ENCODE measurements around the gene CRK. TPM values are rescaled to one million over a fixed set of nuclear protein-coding genes. Genes with fewer than 3 reads are reported as not detected.
A peak's percentile ranks its signal among the peaks of the same experiment; 100 is the strongest.

Gene CRK
- total and polyA plus RNA-seq, 10 of the 15 experiments (the other 5 are each of a cell fraction or from before 2014, with no cell fraction given), result 11.1 to 23.8 (median 20.5) TPM

GRCh38 chr17:1455291-1455796, 688 bp downstream of the CRK start (continued):
- TF ChIP-seq PKNOX1 (IDR thresholded peaks at IDR 0.05), result no peak
- TF ChIP-seq FOXK2 (IDR thresholded peaks at IDR 0.05), result no peak
- no peak for TF ChIP-seq TCF3 (IDR thresholded peaks at IDR 0.05; ENCODE audit: borderline replicate concordance, insufficient read depth, low read depth, low read length)
- TF ChIP-seq SIX5 (IDR thresholded peaks at IDR 0.05; ENCODE audit: low read depth, low read length, severe bottlenecking), result no peak
- no peak for TF ChIP-seq MTA2 (IDR thresholded peaks at IDR 0.05; ENCODE audit: low read depth)
- no peak for TF ChIP-seq TCF12 (IDR thresholded peaks at IDR 0.05; ENCODE audit: low read depth, low read length)
- no peak for TF ChIP-seq CBFB (IDR thresholded peaks at IDR 0.05; ENCODE audit: low read depth)
- no peak for TF ChIP-seq MLLT1 (IDR thresholded peaks at IDR 0.05)
- TF ChIP-seq USF2 (IDR thresholded peaks at IDR 0.05; ENCODE audit: borderline replicate concordance, low read depth, low read length), result no peak
- TF ChIP-seq MYB (IDR thresholded peaks at IDR 0.05; ENCODE audit: borderline replicate concordance, low read depth, low read length), result no peak
- peak; percentile 14 to 45; a peak in 3 of 4 replicates for TF ChIP-seq IKZF2 (IDR thresholded peaks at IDR 0.05)
- TF ChIP-seq SIN3A (IDR thresholded peaks at IDR 0.05; ENCODE audit: low read depth, low read length), result no peak
- TF ChIP-seq POU2F2 (IDR thresholded peaks at IDR 0.05; ENCODE audit: borderline replicate concordance, low read depth, low read length), result no peak
- TF ChIP-seq SRF (IDR thresholded peaks at IDR 0.05; ENCODE audit: low read depth in 2 of 2, low read length in 2 of 2), result no peak
- no peak for TF ChIP-seq FOS (IDR thresholded peaks at IDR 0.05; ENCODE audit: borderline replicate concordance, extremely low read depth, insufficient read length)
- peak; percentile 51; the same call in 1 of the 2 replicates for TF ChIP-seq SPI1 (IDR thresholded peaks at IDR 0.05; ENCODE audit: borderline replicate concordance, insufficient read depth, low read depth, low read length)
- peak; percentile 34 for TF ChIP-seq RAD21 (IDR thresholded peaks at IDR 0.05; ENCODE audit: insufficient read depth, low read depth, low read length)
- TF ChIP-seq SMAD5 (IDR thresholded peaks at IDR 0.05; ENCODE audit: low read depth), result no peak
- no peak for TF ChIP-seq ETV6 (conservative IDR thresholded peaks at IDR 0.05 in 1 of 2, IDR thresholded peaks at IDR 0.05 in 1 of 2; ENCODE audit: borderline replicate concordance in 1 of 2, low read depth in 1 of 2)
- TF ChIP-seq CREB1 (IDR thresholded peaks at IDR 0.05; ENCODE audit: low read depth), result peak; percentile 20; the same call in 1 of the 2 replicates
- no peak for TF ChIP-seq ZBED1 (IDR thresholded peaks at IDR 0.05; ENCODE audit: borderline replicate concordance)
- TF ChIP-seq NFXL1 (IDR thresholded peaks at IDR 0.05; ENCODE audit: borderline replicate concordance), result no peak
- TF ChIP-seq IRF4 (IDR thresholded peaks at IDR 0.05; ENCODE audit: low read depth, low read length), result no peak
- TF ChIP-seq POLR2A (IDR thresholded peaks at IDR 0.05; ENCODE audit: low read depth, low read length), result no peak
- no peak for TF ChIP-seq RBBP5 (conservative IDR thresholded peaks at IDR 0.05)
- peak; percentile 31; the same call in 1 of the 2 replicates for TF ChIP-seq SMARCA5 (IDR thresholded peaks at IDR 0.05)
- no peak for TF ChIP-seq RAD51 (IDR thresholded peaks at IDR 0.05)
- no peak for TF ChIP-seq TCF7 (IDR thresholded peaks at IDR 0.05; ENCODE audit: borderline replicate concordance)
- TF ChIP-seq KAT2A (conservative IDR thresholded peaks at IDR 0.05; ENCODE audit: control insufficient read depth, low read depth, low read length), result no peak
- no peak for TF ChIP-seq LARP7 (IDR thresholded peaks at IDR 0.05)
